HG03460 (cell line): Measurements from ENCODE around the gene MRPL34.

Experiments
- ATAC-seq: cut with Tn5 transposase; IDR thresholded peaks from one replicate; pipeline ENCODE4 v1.9.1; 2021; ENCODE audit not compliant: unreplicated experiment

The MRPL34 gene

DNA sequence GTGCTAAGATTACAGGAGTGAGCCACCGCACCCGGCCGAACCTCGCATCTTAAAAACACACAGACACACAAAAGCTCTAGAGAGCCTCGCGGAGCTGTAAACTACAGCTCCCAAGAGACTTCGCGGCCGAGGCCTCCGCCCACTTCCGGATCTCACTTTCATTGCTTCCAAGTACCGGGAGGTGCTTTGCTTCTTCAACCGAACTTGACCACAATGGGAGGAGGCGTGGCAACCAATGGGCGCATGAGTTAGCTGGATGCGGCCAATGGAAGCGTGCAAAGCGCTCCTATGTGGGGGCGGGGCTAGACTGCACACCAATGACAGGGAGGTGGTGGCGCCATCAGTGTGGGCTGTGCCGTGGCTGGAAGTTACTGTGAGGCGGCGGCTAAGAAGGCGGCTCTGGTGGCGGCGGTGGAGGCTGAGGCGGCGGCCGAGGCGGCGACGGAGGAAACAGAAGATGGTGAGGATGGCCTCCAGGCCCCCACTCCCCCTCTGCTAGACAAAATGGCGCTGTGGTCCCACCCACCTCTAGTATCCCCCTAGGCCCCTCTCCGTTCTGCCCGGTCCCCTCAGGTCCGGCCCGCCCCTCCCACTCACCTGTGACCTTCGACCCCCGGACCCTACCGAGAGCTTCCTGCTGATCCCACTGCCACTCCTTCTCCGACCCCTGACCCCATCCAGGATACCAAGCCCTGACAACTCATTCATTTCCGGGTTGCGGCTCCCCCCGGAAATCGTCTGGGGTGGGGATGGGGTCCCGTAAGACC, 3.7 kb downstream of the MRPL34 start, which contains the start of gene DDA1:
TSS of gene DDA1 (plus strand) at position 366 of the 767 bp plus-strand sequence. CDS start at position 458, 92 bp downstream.
- peak; percentile 59 for ATAC-seq

- ATAC-seq: no peak
Measured at GRCh38 chr19:17309965-17310461, 4.3 kb downstream of the MRPL34 start.

GRCh38 chr19:17311455-17312188, 6.0 kb downstream of the MRPL34 start:
- no peak for ATAC-seq

DNA sequence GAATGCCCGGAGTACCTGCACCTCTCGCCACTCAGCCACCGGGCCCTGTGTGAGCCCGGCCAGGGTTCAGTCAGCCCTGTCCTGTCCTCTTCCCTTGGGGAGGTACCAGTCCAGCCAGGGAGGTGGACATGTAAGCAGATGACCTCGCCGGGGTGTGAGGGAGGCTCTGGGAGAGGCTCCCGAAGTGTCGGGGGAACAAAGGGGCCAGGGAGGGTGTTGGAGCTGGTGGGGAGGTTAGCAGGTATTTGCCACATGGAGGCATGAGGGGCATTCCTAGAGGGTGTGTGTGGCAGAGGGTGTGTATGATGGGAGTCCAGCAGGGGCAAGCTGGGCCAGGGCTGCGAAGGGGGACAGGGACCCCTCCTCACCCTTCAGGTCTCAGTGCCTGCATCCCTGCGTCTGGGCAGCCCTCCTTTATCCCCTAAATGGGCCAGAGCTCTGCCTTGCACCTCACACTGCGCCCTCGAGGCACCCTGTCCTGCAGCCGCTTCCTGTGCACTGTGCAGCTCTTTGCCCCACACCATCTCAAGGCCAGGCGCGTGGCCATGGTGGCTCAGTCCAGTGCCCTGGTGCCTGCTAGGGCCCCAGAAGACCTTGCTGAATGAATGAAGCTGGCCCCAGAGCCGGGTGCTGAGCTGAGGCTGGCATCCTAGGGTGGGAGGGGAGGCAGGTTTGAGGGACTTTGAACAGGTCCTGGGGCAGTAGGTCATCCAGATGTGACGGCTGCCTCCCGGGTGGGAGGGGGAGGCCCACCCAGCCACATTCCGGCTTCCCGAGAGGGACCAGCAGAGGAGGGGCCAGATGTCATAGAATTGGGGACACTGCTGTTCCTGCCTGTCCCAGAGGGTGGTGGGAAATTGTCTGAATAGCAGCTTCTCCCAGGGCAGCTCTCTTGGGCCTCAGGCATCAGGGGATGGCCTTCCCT, 6.8 kb downstream of the MRPL34 start:
- no peak for ATAC-seq

- no peak for ATAC-seq
Measured at GRCh38 chr19:17314007-17314593, 8.4 kb downstream of the MRPL34 start.

GRCh38 chr19:17318966-17319365, 13.3 kb downstream of the MRPL34 start:
- ATAC-seq: no peak

DNA sequence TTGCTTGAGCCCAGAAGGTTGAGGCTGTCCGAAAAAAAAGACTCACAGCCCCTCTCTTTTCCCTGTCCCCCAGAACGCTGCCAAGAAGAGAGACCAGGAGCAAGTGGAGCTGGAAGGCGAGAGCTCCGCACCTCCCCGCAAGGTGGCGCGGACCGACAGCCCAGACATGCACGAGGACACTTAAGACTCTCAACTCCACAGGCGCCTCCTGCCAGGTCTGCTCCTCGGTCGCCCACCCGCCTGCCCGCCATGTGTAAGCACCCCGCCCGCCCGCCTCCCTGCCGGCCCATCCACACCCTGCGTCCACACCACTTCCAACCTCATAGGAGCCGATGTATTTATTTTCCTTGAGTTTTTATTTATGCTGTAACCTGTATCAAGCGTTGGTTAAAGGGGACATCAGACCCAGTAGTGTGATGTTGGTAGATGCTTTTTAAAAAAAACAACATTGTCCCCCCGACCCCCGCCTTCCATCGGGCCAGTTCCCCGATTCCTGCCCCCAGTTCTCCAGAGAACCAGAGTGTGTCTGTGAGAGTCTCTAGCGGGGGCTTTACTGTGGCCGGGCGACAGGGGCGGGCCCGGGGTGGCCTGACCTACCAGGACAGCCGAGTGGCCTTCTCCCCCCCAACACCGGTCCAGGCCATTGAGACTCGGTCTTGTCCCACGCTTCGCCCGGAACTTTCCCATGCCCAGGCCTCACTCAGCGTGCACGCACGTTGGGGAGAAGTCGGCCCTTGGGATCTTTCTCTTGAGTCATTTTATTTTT, 14.0 kb downstream of the MRPL34 start:
- ATAC-seq: no peak

- no peak for ATAC-seq
Measured at GRCh38 chr19:17320435-17320834, 14.8 kb downstream of the MRPL34 start.

GRCh38 chr19:17321655-17322489, 16.2 kb downstream of the MRPL34 start:
- ATAC-seq: no peak

GRCh38 chr19:17322854-17323253, 17.2 kb downstream of the MRPL34 start:
- ATAC-seq: no peak

DNA sequence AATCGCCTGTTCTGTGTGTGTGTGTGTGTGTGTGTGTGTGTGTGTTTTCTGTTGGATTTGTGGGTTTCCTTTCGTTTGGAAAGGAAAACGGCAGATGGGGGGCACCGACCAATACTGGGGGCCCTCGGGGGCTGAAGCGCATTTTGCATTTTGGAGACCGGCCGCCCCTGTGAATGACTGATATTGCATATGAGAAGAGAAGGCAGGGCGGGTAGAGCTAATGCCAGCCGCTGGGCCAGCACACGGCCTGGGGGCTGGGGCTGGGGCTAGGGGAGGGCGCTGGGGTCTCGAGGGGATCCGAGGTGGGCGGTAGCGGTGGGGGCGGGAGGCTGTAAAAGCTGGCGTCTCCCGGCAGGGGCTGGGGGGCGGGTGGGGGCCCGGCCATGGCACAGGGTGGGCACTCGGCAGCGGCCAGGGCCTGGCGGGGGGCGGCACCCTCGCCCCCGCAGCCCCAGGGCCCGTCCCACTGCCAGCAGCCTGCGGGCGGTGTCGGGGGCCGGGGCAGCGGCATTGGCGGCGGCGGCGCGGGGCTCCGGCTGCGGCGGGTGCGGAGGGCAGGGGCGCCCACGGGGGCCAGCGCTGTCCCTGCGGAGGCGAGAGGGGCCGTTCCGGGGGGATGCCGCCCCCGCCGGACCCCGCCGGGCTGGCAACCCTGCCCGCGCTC, 17.8 kb downstream of the MRPL34 start:
- ATAC-seq: no peak

DNA sequence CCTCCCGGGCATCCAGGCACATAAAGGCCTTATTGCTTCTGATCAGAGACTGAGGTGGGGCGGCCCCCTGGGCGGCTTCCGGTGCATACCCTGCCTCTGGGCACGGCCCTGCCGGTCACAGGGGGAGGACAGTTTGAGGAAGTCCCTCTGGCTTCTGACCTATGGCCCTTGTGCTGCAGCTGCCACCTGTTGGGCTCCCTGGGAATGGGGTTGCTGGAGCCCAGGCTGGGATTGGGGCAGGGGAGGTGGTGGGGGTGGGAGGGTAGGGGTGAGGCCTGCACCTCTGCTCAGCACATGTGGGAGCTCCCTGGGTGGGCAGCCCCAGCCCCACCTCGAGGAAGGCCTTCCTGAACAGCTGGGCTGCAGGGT, 18.3 kb downstream of the MRPL34 start:
- ATAC-seq: no peak

DNA sequence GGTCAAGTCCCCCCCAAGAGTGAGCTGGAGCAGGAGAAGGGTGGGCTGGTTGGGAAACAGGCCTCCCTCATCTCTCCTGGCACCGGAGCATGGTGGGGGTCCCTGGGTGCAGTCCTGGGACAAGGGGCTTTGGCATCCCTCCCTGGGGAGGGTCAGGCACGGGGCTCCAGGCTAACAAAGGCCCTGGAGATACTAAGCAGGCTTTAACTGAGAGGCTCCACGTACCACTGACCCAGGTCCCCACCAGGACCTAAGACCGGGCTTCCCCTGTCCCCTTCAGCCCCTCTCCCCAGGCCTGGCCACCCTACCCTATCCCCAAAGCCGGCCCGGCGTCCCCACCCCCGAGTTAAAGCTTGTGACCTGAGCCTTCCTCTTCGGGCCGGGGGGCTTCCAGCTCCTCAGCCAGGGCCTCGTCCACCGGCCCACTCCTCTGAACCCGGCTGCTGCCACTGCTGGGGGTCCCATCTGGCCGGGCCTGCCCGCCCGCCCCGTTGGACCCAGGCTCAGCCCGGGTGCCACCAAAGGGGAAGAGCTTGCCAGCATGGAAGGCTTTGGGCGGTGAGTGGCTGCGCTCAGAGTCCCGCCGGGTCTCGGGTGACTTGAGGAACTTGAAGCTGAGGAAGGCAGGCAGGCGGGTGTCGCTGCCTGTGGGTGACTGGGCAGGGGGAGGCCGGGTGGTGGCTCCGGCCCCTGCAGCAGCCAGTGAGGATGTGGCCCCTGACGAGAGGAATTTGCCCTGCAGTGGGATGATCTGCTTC, 18.9 kb downstream of the MRPL34 start:
- no peak for ATAC-seq

DNA sequence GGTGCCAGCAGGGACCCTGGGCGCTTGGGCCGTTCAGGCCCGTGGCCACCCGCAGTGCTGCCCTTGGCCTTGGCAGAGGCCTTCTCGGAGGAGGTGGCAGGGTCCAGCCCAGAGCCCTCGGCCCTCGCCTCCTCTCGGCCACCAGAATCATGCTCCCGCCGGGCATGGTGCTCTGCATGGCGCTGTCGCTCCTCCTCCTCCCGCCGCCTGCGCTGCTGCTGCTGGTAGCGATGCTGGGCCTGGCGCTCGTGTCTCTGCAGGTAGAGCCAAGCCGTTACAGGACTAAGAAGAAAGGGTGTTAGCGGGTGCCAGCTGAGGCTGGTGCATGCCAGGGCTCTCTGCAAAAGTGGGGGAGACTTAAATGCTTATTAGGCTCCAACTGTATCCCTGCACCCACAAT, 19.5 kb downstream of the MRPL34 start:
- no peak for ATAC-seq

GRCh38 chr19:17325881-17326594, 20.4 kb downstream of the MRPL34 start:
- no peak for ATAC-seq

DNA sequence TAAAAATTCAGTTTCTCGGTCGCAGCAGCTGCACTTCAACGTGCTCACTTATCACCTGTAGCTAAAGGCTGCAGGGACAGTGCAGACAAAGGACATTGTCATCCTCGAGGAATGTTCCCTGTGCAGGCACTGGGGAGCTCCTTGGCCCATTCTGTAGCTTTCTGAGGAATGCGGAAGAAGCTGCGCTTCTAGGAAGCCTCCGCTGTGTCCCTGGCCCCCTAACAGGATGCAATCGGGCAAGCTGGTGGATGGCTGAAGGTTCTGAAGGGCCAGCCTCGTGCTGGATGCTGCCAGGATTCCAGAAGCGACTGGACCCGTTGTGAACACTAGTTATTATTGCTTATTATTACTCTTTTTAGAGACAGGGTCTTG, 20.9 kb downstream of the MRPL34 start:
- ATAC-seq: no peak

GRCh38 chr19:17327068-17327653, 21.5 kb downstream of the MRPL34 start:
- ATAC-seq: no peak
